GM19397 (cell line): ENCODE data around the gene E2F2.

Experiments used
- ATAC-seq: cut with Tn5 transposase; IDR thresholded peaks from one replicate; pipeline ENCODE4 v1.9.1; 2021; ENCODE audit warnings: mild to moderate bottlenecking, moderate library complexity; ENCODE audit not compliant: unreplicated experiment

The E2F2 gene

GRCh38 chr1:23530747-23531561, at the start of gene E2F2:
E2F2 (minus strand) TSS chr1:23531233; CDS start chr1:23530793, 440 bp downstream.
- peak; percentile 50 for ATAC-seq

GRCh38 chr1:23578997-23579363, 47.9 kb upstream of the E2F2 start:
- ATAC-seq: no peak

- no peak for ATAC-seq
Observed at GRCh38 chr1:23578311-23578996, 47.4 kb upstream of the E2F2 start.

GRCh38 chr1:23577056-23578004, 46.3 kb upstream of the E2F2 start:
- ATAC-seq: peak; percentile 75

GRCh38 chr1:23576338-23577055, 45.5 kb upstream of the E2F2 start:
- ATAC-seq: no peak

- ATAC-seq: no peak
Observed at GRCh38 chr1:23575226-23575810, 44.3 kb upstream of the E2F2 start.

GRCh38 chr1:23574265-23574754, 43.3 kb upstream of the E2F2 start:
- ATAC-seq: no peak

GRCh38 chr1:23573574-23574182, 42.6 kb upstream of the E2F2 start:
- ATAC-seq: no peak

GRCh38 chr1:23571465-23571864, 40.4 kb upstream of the E2F2 start:
- ATAC-seq: no peak

- no peak for ATAC-seq
Observed at GRCh38 chr1:23570001-23570691, 39.1 kb upstream of the E2F2 start.

GRCh38 chr1:23568608-23569383, 37.8 kb upstream of the E2F2 start:
- no peak for ATAC-seq

GRCh38 chr1:23567996-23568607, 37.1 kb upstream of the E2F2 start:
- ATAC-seq: no peak

- no peak for ATAC-seq
Observed at GRCh38 chr1:23567629-23567995, 36.6 kb upstream of the E2F2 start.

- no peak for ATAC-seq
Observed at GRCh38 chr1:23566304-23566703, 35.3 kb upstream of the E2F2 start.

- ATAC-seq: no peak
Observed at GRCh38 chr1:23565776-23566175, 34.7 kb upstream of the E2F2 start.

GRCh38 chr1:23564529-23565122, 33.6 kb upstream of the E2F2 start:
- ATAC-seq: no peak

GRCh38 chr1:23563755-23564374, 32.8 kb upstream of the E2F2 start:
- ATAC-seq: no peak
